ENCODE measurements around the gene FAM185A.

Gene FAM185A

GRCh38 chr7:102841290-102841689 is 92.5 kb downstream of the FAM185A start:
- TF ChIP-seq CTCF (IDR thresholded peaks at IDR 0.05) = no peak

- TF ChIP-seq CTCF (IDR thresholded peaks at IDR 0.05) = no peak
These were observed 93.5 kb downstream of the FAM185A start for GRCh38 chr7:102842284-102842683.

- TF ChIP-seq CTCF (IDR thresholded peaks at IDR 0.05) = no peak
These were observed 95.1 kb downstream of the FAM185A start for GRCh38 chr7:102843850-102844249.

- no peak for TF ChIP-seq CTCF (IDR thresholded peaks at IDR 0.05)
These were observed 96.5 kb downstream of the FAM185A start for GRCh38 chr7:102845346-102845745.

- no peak for TF ChIP-seq CTCF (IDR thresholded peaks at IDR 0.05)
These were observed 100.3 kb downstream of the FAM185A start for GRCh38 chr7:102849079-102849478.

GRCh38 chr7:102849538-102849937 is 100.7 kb downstream of the FAM185A start:
- no peak for TF ChIP-seq CTCF (IDR thresholded peaks at IDR 0.05)

- TF ChIP-seq CTCF (IDR thresholded peaks at IDR 0.05) = no peak
These were observed 107.2 kb downstream of the FAM185A start for GRCh38 chr7:102856036-102856435.

Measured in LNCAP (cell line).